GM23248 (cell line): ENCODE data around the gene LEKR1.

ENCODE experiments used
- EZH2 ChIP-seq: fragments of 200-600 bp; sonication (generic); IDR thresholded peaks from 2 replicates; pipeline ENCODE4 v1.6.1; 2018; ENCODE audit warnings: antibody characterized with exemption, mild to moderate bottlenecking; ENCODE audit not compliant: insufficient read depth, poor library complexity, severe bottlenecking
- EZH2phosphoT487 ChIP-seq: fragments of 200-600 bp; sonication (generic); IDR thresholded peaks from 2 replicates; pipeline ENCODE4 v1.6.1; 2018; ENCODE audit warnings: antibody characterized with exemption, moderate library complexity, mild to moderate bottlenecking, low read depth; ENCODE audit not compliant: insufficient read depth

DNA sequence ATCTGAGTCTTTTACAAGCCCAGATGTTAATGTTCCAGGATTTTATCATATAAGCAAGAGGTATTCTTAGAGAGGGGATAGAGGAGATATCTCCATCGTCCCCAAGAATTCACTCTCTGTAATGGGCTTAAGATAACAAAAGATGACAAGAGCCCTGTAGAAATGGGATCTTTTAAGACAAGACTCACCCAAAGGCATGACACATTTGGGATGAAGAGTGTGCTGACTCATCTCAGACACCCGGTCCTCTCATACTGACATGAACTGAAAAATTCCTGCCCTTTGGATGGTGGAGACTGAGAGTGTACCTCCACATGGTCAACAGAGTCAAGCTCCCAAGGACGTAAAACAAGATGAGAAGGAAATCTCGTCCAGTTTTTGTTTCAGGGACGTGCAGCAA is 11.0 kb downstream of the LEKR1 start:
- TF ChIP-seq EZH2phosphoT487 (no peak), EZH2 (no peak)
